ENCODE data around the gene RBM47. TPM values are rescaled to one million over a fixed set of nuclear protein-coding genes. Genes with fewer than 3 reads are reported as not detected.

Gene RBM47
- total and polyA plus RNA-seq, 9 of the 15 experiments (the other 6 are each of a cell fraction or from before 2014, with no cell fraction given): 1.4 to 6.4 (median 3.3) TPM

GRCh38 chr4:40550948-40551462 lies 78.7 kb downstream of the RBM47 start (continued):
- TF ChIP-seq, protein P1, sequence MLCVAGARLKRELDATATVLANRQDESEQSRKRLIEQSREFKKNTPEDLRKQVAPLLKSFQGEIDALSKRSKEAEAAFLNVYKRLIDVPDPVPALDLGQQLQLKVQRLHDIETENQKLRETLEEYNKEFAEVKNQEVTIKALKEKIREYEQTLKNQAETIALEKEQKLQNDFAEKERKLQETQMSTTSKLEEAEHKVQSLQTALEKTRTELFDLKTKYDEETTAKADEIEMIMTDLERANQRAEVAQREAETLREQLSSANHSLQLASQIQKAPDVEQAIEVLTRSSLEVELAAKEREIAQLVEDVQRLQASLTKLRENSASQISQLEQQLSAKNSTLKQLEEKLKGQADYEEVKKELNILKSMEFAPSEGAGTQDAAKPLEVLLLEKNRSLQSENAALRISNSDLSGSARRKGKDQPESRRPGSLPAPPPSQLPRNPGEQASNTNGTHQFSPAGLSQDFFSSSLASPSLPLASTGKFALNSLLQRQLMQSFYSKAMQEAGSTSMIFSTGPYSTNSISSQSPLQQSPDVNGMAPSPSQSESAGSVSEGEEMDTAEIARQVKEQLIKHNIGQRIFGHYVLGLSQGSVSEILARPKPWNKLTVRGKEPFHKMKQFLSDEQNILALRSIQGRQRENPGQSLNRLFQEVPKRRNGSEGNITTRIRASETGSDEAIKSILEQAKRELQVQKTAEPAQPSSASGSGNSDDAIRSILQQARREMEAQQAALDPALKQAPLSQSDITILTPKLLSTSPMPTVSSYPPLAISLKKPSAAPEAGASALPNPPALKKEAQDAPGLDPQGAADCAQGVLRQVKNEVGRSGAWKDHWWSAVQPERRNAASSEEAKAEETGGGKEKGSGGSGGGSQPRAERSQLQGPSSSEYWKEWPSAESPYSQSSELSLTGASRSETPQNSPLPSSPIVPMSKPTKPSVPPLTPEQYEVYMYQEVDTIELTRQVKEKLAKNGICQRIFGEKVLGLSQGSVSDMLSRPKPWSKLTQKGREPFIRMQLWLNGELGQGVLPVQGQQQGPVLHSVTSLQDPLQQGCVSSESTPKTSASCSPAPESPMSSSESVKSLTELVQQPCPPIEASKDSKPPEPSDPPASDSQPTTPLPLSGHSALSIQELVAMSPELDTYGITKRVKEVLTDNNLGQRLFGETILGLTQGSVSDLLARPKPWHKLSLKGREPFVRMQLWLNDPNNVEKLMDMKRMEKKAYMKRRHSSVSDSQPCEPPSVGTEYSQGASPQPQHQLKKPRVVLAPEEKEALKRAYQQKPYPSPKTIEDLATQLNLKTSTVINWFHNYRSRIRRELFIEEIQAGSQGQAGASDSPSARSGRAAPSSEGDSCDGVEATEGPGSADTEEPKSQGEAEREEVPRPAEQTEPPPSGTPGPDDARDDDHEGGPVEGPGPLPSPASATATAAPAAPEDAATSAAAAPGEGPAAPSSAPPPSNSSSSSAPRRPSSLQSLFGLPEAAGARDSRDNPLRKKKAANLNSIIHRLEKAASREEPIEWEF (CRISPR knock-in tag; IDR thresholded peaks at IDR 0.05): no peak
- TF ChIP-seq HNRNPUL1 (IDR thresholded peaks at IDR 0.05; ENCODE audit: low read length): no peak
- TF ChIP-seq ZNF197 (CRISPR knock-in tag; IDR thresholded peaks at IDR 0.05; ENCODE audit: low read depth): no peak
- no peak for TF ChIP-seq NR1H2 (CRISPR knock-in tag; IDR thresholded peaks at IDR 0.05)
- TF ChIP-seq HEY1 (CRISPR knock-in tag; IDR thresholded peaks at IDR 0.05; ENCODE audit: borderline replicate concordance): no peak
- TF ChIP-seq GATA2 (CRISPR knock-in tag; IDR thresholded peaks at IDR 0.05): no peak
- TF ChIP-seq KLF16 (IDR thresholded peaks at IDR 0.05): no peak
- TF ChIP-seq ATF1 (CRISPR knock-in tag; IDR thresholded peaks at IDR 0.05): no peak
- TF ChIP-seq ATF1 (tag; IDR thresholded peaks at IDR 0.05): no peak
- peak; percentile 23; the same call in 1 of the 2 replicates for TF ChIP-seq TEAD4 (IDR thresholded peaks at IDR 0.05; ENCODE audit: low read length)
- TF ChIP-seq TEAD4 (CRISPR knock-in tag; IDR thresholded peaks at IDR 0.05; ENCODE audit: borderline replicate concordance): no peak
- TF ChIP-seq POLR2G (IDR thresholded peaks at IDR 0.05; ENCODE audit: low read depth, low read length): no peak
- 0 out of 2 replicates have a peak, but pooled peaks have one; percentile 21 for TF ChIP-seq SMC3 (conservative IDR thresholded peaks at IDR 0.05; ENCODE audit: insufficient read depth, low read depth, low read length)
- TF ChIP-seq NR2C2 (CRISPR knock-in tag; IDR thresholded peaks at IDR 0.05): no peak
- peak; percentile 26; the same call in 1 of the 2 replicates for TF ChIP-seq NR2C2 (tag; IDR thresholded peaks at IDR 0.05)
- no peak for TF ChIP-seq HOXB6 (CRISPR knock-in tag; IDR thresholded peaks at IDR 0.05; ENCODE audit: borderline replicate concordance)
- no peak for TF ChIP-seq ZNF436 (CRISPR knock-in tag; IDR thresholded peaks at IDR 0.05)
- TF ChIP-seq HLTF (IDR thresholded peaks at IDR 0.05): no peak
- TF ChIP-seq CSDE1 (IDR thresholded peaks at IDR 0.05): no peak
- no peak for TF ChIP-seq ZNF239 (CRISPR knock-in tag; IDR thresholded peaks at IDR 0.05)
- 0 out of 2 replicates have a peak, but pooled peaks have one; percentile 30 for TF ChIP-seq ESRRA (IDR thresholded peaks at IDR 0.05; ENCODE audit: borderline replicate concordance, low read depth)
- TF ChIP-seq, protein P2, sequence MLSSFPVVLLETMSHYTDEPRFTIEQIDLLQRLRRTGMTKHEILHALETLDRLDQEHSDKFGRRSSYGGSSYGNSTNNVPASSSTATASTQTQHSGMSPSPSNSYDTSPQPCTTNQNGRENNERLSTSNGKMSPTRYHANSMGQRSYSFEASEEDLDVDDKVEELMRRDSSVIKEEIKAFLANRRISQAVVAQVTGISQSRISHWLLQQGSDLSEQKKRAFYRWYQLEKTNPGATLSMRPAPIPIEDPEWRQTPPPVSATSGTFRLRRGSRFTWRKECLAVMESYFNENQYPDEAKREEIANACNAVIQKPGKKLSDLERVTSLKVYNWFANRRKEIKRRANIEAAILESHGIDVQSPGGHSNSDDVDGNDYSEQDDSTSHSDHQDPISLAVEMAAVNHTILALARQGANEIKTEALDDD (IDR thresholded peaks at IDR 0.05): no peak
- no peak for TF ChIP-seq SLC30A9 (CRISPR knock-in tag; IDR thresholded peaks at IDR 0.05)
- TF ChIP-seq, protein P3, sequence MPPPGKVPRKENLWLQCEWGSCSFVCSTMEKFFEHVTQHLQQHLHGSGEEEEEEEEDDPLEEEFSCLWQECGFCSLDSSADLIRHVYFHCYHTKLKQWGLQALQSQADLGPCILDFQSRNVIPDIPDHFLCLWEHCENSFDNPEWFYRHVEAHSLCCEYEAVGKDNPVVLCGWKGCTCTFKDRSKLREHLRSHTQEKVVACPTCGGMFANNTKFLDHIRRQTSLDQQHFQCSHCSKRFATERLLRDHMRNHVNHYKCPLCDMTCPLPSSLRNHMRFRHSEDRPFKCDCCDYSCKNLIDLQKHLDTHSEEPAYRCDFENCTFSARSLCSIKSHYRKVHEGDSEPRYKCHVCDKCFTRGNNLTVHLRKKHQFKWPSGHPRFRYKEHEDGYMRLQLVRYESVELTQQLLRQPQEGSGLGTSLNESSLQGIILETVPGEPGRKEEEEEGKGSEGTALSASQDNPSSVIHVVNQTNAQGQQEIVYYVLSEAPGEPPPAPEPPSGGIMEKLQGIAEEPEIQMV (tag; conservative IDR thresholded peaks at IDR 0.05; ENCODE audit: low read depth): no peak
